IMR-90 (cell line): ENCODE results near the gene ZNF341. TPM values are rescaled to one million over a fixed set of nuclear protein-coding genes. Genes with fewer than 3 reads are reported as not detected.

ENCODE experiments used
- ATAC-seq: fragments of 200-7000 bp; cut with Tn5 transposase; 2 replicates; pipeline ENCODE4 v1.9.1; 2020; ENCODE audit warnings: low read depth, mild to moderate bottlenecking, moderate library complexity
- BruUV-seq: library from RNA; stranded (reverse); fragments of 400-500 nt; replicated peaks from 2 replicates; lab custom pipeline; 2021; lab: Mats Ljungman, UMichigan
- CTCF ChIA-PET: fragments of 300-600 bp; formaldehyde crosslinking; extraction: SDS; loops from one replicate; lab custom pipeline; 2021; ENCODE audit warnings: antibody characterized with exemption; lab: Yijun Ruan, JAX
- POLR2A ChIA-PET: fragments of 300-600 bp; sonication (Branson Sonifier 250); formaldehyde crosslinking; loops from one replicate; lab custom pipeline; 2022; ENCODE audit warnings: antibody characterized with exemption; ENCODE audit not compliant: unreplicated experiment; lab: Charles Lee
- DNase-seq: peaks from one replicate; pipeline ENCODE4 v3.0.0; 2013
- H2AFZ ChIP-seq: replicated peaks from 2 replicates; pipeline ENCODE3; 2013; ENCODE audit warnings: low read length, mild to moderate bottlenecking; ENCODE audit not compliant: poor library complexity
- H2AK5ac ChIP-seq: 2 replicates; pipeline ENCODE4 v1.6.1; 2013; ENCODE audit warnings: low read depth, low read length, inconsistent platforms
- H2AK9ac ChIP-seq: replicated peaks from 2 replicates; pipeline ENCODE3; 2013; ENCODE audit warnings: mild to moderate bottlenecking, low read depth, low read length, moderate library complexity; ENCODE audit not compliant: poor library complexity
- H2BK120ac ChIP-seq: 2 replicates; pipeline ENCODE4 v1.6.1; 2013; ENCODE audit warnings: low read depth, low read length, inconsistent platforms
- H2BK15ac ChIP-seq: 3 replicates; pipeline ENCODE4 v1.6.1; 2013; ENCODE audit warnings: low read depth, low read length, inconsistent platforms
- H2BK20ac ChIP-seq: 2 replicates; pipeline ENCODE4 v1.6.1; 2013; ENCODE audit warnings: low read depth, mild to moderate bottlenecking, inconsistent platforms, low read length, moderate library complexity
- H2BK5ac ChIP-seq: 2 replicates; pipeline ENCODE4 v1.6.1; 2013; ENCODE audit warnings: mild to moderate bottlenecking, low read depth, low read length, inconsistent platforms; ENCODE audit not compliant: poor library complexity, severe bottlenecking
- H3K14ac ChIP-seq: replicated peaks from 2 replicates; pipeline ENCODE4 v1.6.1; 2013; ENCODE audit warnings: low read depth, low read length, inconsistent platforms
- H3K18ac ChIP-seq: 2 replicates; pipeline ENCODE4 v1.6.1; 2013; ENCODE audit warnings: low read depth, low read length, control low read depth
- H3K23ac ChIP-seq: 2 replicates; pipeline ENCODE4 v1.6.1; 2013; ENCODE audit warnings: low read depth, low read length, inconsistent platforms
- H3K27ac ChIP-seq: 2 replicates; pipeline ENCODE4 v1.5.1; 2013; ENCODE audit warnings: mild to moderate bottlenecking, control low read depth, low read length; ENCODE audit not compliant: insufficient read depth
- H3K27me3 ChIP-seq: 2 replicates; pipeline ENCODE4 v1.6.1; 2013; ENCODE audit warnings: low read length; ENCODE audit not compliant: control insufficient read depth, insufficient read depth
- H3K36me3 ChIP-seq: 2 replicates; pipeline ENCODE4 v1.6.1; 2013; ENCODE audit warnings: low read length, mixed read lengths; ENCODE audit not compliant: control insufficient read depth, insufficient read depth
- H3K4ac ChIP-seq: 2 replicates; pipeline ENCODE4 v1.6.1; 2013; ENCODE audit warnings: low read depth, low read length, inconsistent platforms
- H3K4me1 ChIP-seq: 2 replicates; pipeline ENCODE4 v1.6.1; 2013; ENCODE audit warnings: low read length, mixed read lengths; ENCODE audit not compliant: control insufficient read depth, insufficient read depth
- H3K4me2 ChIP-seq: 2 replicates; pipeline ENCODE4 v1.6.1; 2013; ENCODE audit warnings: low read depth, mild to moderate bottlenecking, control low read depth, low read length, moderate library complexity
- H3K4me3 ChIP-seq: 2 replicates; pipeline ENCODE4 v1.5.1; 2013; ENCODE audit warnings: low read depth, mild to moderate bottlenecking, control low read depth, low read length, moderate library complexity; ENCODE audit not compliant: insufficient read depth
- H3K56ac ChIP-seq: 2 replicates; pipeline ENCODE4 v1.6.1; 2013; ENCODE audit warnings: low read length, inconsistent platforms; ENCODE audit not compliant: insufficient read depth; ENCODE audit errors: extremely low read depth
- H3K79me1 ChIP-seq, 2 experiments: 2 replicates each; pipeline ENCODE4 v1.6.1; 2013; ENCODE audit warnings: low read length in 2 of 2, inconsistent platforms in 1 of 2, low read depth in 1 of 2
- H3K9ac ChIP-seq: 2 replicates; pipeline ENCODE4 v1.6.1; 2013; ENCODE audit warnings: low read depth, low read length, control low read depth
- H3K9me1 ChIP-seq: 2 replicates; pipeline ENCODE4 v1.6.1; 2013; ENCODE audit warnings: low read length, inconsistent platforms; ENCODE audit not compliant: insufficient read depth
- H3K9me3 ChIP-seq: 2 replicates; pipeline ENCODE4 v1.6.1; 2013; ENCODE audit warnings: low read length; ENCODE audit not compliant: control insufficient read depth, insufficient read depth
- H4K20me1 ChIP-seq: 2 replicates; pipeline ENCODE4 v1.6.1; 2013; ENCODE audit warnings: low read length, inconsistent platforms; ENCODE audit not compliant: insufficient read depth
- H4K5ac ChIP-seq: 2 replicates; pipeline ENCODE4 v1.6.1; 2013; ENCODE audit warnings: mild to moderate bottlenecking, low read depth, low read length, control low read depth
- H4K8ac ChIP-seq, 2 experiments: 2 replicates each; pipeline ENCODE4 v1.6.1; 2013; ENCODE audit warnings: low read depth in 2 of 2, low read length in 2 of 2, control low read depth in 1 of 2, inconsistent platforms in 1 of 2
- H4K91ac ChIP-seq: 2 replicates; pipeline ENCODE4 v1.6.1; 2013; ENCODE audit warnings: low read depth, low read length, inconsistent platforms; ENCODE audit not compliant: insufficient read depth
- BHLHE40 ChIP-seq: fragments of 150-350 bp; IDR thresholded peaks from 2 replicates; pipeline ENCODE4 v1.6.1; 2016; ENCODE audit warnings: mild to moderate bottlenecking, low read depth, low read length
- CEBPB ChIP-seq: IDR thresholded peaks from 2 replicates; pipeline ENCODE4 v1.6.1; 2012; ENCODE audit warnings: low read depth, low read length, improper control_type of control experiment
- CHD1 ChIP-seq: IDR thresholded peaks from 2 replicates; pipeline ENCODE4 v1.6.1; 2012; ENCODE audit warnings: low read depth, low read length, improper control_type of control experiment
- FOS ChIP-seq: fragments of 150-350 bp; IDR thresholded peaks from 2 replicates; pipeline ENCODE4 v1.6.1; 2016; ENCODE audit warnings: low read depth, low read length
- MAFK ChIP-seq: IDR thresholded peaks from 2 replicates; pipeline ENCODE4 v1.6.1; 2012; ENCODE audit warnings: low read depth, low read length, improper control_type of control experiment
- MAZ ChIP-seq: IDR thresholded peaks from 2 replicates; pipeline ENCODE4 v1.6.1; 2012; ENCODE audit warnings: low read depth, mild to moderate bottlenecking, low read length, improper control_type of control experiment, moderate library complexity, borderline replicate concordance
- MXI1 ChIP-seq: IDR thresholded peaks from 2 replicates; pipeline ENCODE4 v1.6.1; 2012; ENCODE audit warnings: low read depth, mild to moderate bottlenecking, low read length, moderate library complexity, borderline replicate concordance
- NFE2L2 ChIP-seq: fragments of 150-350 bp; IDR thresholded peaks from 2 replicates; pipeline ENCODE4 v1.6.1; 2016; ENCODE audit warnings: low read depth, mild to moderate bottlenecking, low read length
- POLR2A ChIP-seq: IDR thresholded peaks from 2 replicates; pipeline ENCODE4 v1.6.1; 2012; ENCODE audit warnings: mild to moderate bottlenecking, low read depth, low read length
- RAD21 ChIP-seq: IDR thresholded peaks from 2 replicates; pipeline ENCODE4 v1.6.1; 2012; ENCODE audit warnings: low read length, improper control_type of control experiment
- RCOR1 ChIP-seq: IDR thresholded peaks from 2 replicates; pipeline ENCODE4 v1.6.1; 2012; ENCODE audit warnings: mild to moderate bottlenecking, low read length, improper control_type of control experiment; ENCODE audit not compliant: insufficient replicate concordance
- RFX5 ChIP-seq: IDR thresholded peaks from 2 replicates; pipeline ENCODE4 v1.8.0; 2012; ENCODE audit warnings: low read depth, mild to moderate bottlenecking, low read length, moderate library complexity
- SMC3 ChIP-seq: fragments of 150-350 bp; IDR thresholded peaks from 2 replicates; pipeline ENCODE4 v1.6.1; 2016; ENCODE audit warnings: low read depth, mild to moderate bottlenecking, antibody characterized with exemption, low read length, moderate library complexity
- WGBS, 2 experiments: methylation state at CpG; one replicate each; pipeline versions ENCODE4 v1.1.5 to v1.1.7; 2013; ENCODE audit warnings: missing lambda C conversion rate in 2 of 2; ENCODE audit not compliant: insufficient read length in 1 of 2; ENCODE audit errors: extremely low coverage in 2 of 2; 5-methylcytosine and 5-hydroxymethylcytosine counted together
- dilution Hi-C: fragments of 300-500 bp; cut with HindIII; formaldehyde crosslinking; loops from one replicate; pipeline ENCODE4 v1.14.3; 2018; ENCODE audit warnings: low sequenced_read_pairs; ENCODE audit not compliant: unreplicated experiment
- in situ Hi-C: fragments of 300-500 bp; cut with MboI; formaldehyde crosslinking; loops from 3 replicates; pipeline ENCODE4 v1.14.3; 2019; ENCODE audit warnings: low sequenced_read_pairs, inconsistent platforms, mixed read lengths
- intact Hi-C: fragments of 100-400 bp; cut with micrococcal nuclease; formaldehyde crosslinking; loops from 2 replicates; pipeline ENCODE4 v1.10.0; 2022
- polyA plus RNA-seq, 3 experiments: library from polyadenylated mRNA; depleted of rRNA; stranded (reverse); fragments of >200 nt; gene quantifications; 2 replicates each; pipeline ENCODE4 v1.2.3, GENCODE V29; 2012; ENCODE audit warnings: low replicate concordance in 1 of 3
- total RNA-seq: library from RNA; depleted of rRNA; stranded (reverse); fragments of >200 nt; gene quantifications from 2 replicates; pipeline ENCODE4 v1.2.3, GENCODE V29; 2012
- TF ChIP-seq, protein P1 (sequence below): conservative IDR thresholded peaks from 2 replicates; pipeline ENCODE4 v1.5.1; 2012; ENCODE audit warnings: mild to moderate bottlenecking, low read depth, low read length, improper control_type of control experiment
- TF ChIP-seq, protein P2 (sequence below): fragments of 150-350 bp; IDR thresholded peaks from 2 replicates; pipeline ENCODE4 v1.6.1; 2017; ENCODE audit warnings: mild to moderate bottlenecking, antibody characterized with exemption, low read length, low read depth
- TF ChIP-seq, protein P3 (sequence below): fragments of 150-350 bp; IDR thresholded peaks from 2 replicates; pipeline ENCODE4 v1.6.1; 2016; ENCODE audit warnings: low read depth, mild to moderate bottlenecking, low read length, moderate library complexity, borderline replicate concordance

Gene ZNF341
- total and polyA plus RNA-seq, 2 of the 4 experiments (the other 2 are of a cell fraction) = 1.1 to 3.4 TPM

DNA sequence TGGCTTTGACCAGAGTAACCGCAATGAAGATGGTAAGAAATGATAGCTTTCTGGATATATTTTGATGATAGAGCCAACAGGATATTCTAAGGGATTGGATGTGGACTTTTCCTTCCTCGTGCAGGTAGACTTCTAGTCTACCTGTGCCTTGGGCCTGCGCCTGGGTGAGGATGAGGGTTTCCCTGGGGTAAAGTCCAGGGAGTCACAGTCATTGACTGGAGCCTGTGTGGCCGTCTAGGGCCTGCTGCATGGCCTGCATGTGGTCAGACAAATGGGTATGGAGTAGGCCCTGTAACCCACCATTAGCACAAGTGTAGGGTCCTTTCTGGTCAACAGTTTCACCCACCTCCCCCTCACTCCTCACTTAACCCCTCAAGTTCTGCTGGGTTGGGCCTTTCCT is 66.6 kb downstream of the ZNF341 start:
- intact Hi-C loops (no loop called here), in situ Hi-C loops (no loop called here), dilution Hi-C loops (no loop called here)
- Histone ChIP-seq H3K4me2 (no peak overlapping the region), H3K14ac (no peak overlapping the region), H4K20me1 (no peaks in the 10 kb centered on the region), H3K27ac (no peak overlapping the region), H4K5ac (no peak overlapping the region), H3K18ac (no peak overlapping the region), H2BK20ac (no peak overlapping the region), H3K79me1 (no peaks in the 10 kb centered on the region), H3K27me3 (no peaks in the 10 kb centered on the region), H3K9me1 (peaks cover under 1% of the 10 kb centered on the region; the same call in 1 of the 2 replicates), H3K56ac (no peak overlapping the region), H2BK15ac (no peak overlapping the region), H4K8ac (no peak overlapping the region), H2BK120ac (no peak overlapping the region), H2AFZ (no peak overlapping the region), H3K9me3 (no peaks in the 10 kb centered on the region), H3K4ac (no peak overlapping the region), H3K23ac (no peak overlapping the region), H3K4me1 (peaks cover 2% of the 10 kb centered on the region; the same call in 1 of the 2 replicates), H3K4me3 (no peak overlapping the region), H3K36me3 (no peaks in the 10 kb centered on the region), H2AK9ac (no peak overlapping the region), H3K9ac (no peak overlapping the region), H2AK5ac (no peak overlapping the region), H4K91ac (no peak overlapping the region), H2BK5ac (no peak overlapping the region)
- BruUV-seq = no TSS peak
- ATAC-seq (no peak), DNase-seq (no peak)
- TF ChIP-seq, protein P1, sequence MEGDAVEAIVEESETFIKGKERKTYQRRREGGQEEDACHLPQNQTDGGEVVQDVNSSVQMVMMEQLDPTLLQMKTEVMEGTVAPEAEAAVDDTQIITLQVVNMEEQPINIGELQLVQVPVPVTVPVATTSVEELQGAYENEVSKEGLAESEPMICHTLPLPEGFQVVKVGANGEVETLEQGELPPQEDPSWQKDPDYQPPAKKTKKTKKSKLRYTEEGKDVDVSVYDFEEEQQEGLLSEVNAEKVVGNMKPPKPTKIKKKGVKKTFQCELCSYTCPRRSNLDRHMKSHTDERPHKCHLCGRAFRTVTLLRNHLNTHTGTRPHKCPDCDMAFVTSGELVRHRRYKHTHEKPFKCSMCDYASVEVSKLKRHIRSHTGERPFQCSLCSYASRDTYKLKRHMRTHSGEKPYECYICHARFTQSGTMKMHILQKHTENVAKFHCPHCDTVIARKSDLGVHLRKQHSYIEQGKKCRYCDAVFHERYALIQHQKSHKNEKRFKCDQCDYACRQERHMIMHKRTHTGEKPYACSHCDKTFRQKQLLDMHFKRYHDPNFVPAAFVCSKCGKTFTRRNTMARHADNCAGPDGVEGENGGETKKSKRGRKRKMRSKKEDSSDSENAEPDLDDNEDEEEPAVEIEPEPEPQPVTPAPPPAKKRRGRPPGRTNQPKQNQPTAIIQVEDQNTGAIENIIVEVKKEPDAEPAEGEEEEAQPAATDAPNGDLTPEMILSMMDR = no peak
- TF ChIP-seq RFX5 (no peak), BHLHE40 (no peak), MXI1 (no peak), POLR2A (no peak), SMC3 (no peak), CHD1 (no peak), FOS (no peak), MAZ (no peak), RCOR1 (no peak), MAFK (no peak), NFE2L2 (no peak), CEBPB (no peak), RAD21 (no peak)
- TF ChIP-seq, protein P2, sequence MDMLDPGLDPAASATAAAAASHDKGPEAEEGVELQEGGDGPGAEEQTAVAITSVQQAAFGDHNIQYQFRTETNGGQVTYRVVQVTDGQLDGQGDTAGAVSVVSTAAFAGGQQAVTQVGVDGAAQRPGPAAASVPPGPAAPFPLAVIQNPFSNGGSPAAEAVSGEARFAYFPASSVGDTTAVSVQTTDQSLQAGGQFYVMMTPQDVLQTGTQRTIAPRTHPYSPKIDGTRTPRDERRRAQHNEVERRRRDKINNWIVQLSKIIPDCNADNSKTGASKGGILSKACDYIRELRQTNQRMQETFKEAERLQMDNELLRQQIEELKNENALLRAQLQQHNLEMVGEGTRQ = no peak
- TF ChIP-seq, protein P3, sequence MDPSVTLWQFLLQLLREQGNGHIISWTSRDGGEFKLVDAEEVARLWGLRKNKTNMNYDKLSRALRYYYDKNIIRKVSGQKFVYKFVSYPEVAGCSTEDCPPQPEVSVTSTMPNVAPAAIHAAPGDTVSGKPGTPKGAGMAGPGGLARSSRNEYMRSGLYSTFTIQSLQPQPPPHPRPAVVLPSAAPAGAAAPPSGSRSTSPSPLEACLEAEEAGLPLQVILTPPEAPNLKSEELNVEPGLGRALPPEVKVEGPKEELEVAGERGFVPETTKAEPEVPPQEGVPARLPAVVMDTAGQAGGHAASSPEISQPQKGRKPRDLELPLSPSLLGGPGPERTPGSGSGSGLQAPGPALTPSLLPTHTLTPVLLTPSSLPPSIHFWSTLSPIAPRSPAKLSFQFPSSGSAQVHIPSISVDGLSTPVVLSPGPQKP = no peak
- ChIA-PET POLR2A (no interaction called here), CTCF (no interaction called here)
- 57% methylated on average over 1 of the region's 4 CpGs; no CpG with 5 or more reads in 1 of the 2 experiments for WGBS, 2 experiments
